Colonic mucosa (tissue), 4 donors: Measurements from ENCODE around the gene MRPS18B. TPM values are rescaled to one million over a fixed set of nuclear protein-coding genes. Genes with fewer than 3 reads are reported as not detected.

Experiments used
- DNase-seq: peaks from one replicate; pipeline ENCODE4 v3.0.0-alpha.2; 2020
- H3K27ac ChIP-seq: fragments of 200-600 bp; one replicate; pipeline ENCODE4 v1.8.0; 2021
- H3K27me3 ChIP-seq: fragments of 200-600 bp; one replicate; pipeline ENCODE4 v1.8.0; 2021
- H3K36me3 ChIP-seq: fragments of 200-600 bp; one replicate; pipeline ENCODE4 v1.8.0; 2021
- H3K4me1 ChIP-seq: fragments of 200-600 bp; one replicate; pipeline ENCODE4 v1.8.0; 2021; ENCODE audit warnings: mild to moderate bottlenecking
- H3K4me3 ChIP-seq: fragments of 200-600 bp; one replicate; pipeline ENCODE4 v1.8.0; 2021
- H3K9ac ChIP-seq, 2 donors: one replicate each; pipeline ENCODE4 v1.7.0; 2013; ENCODE audit warnings: control low read depth in 2 of 2, low read depth in 2 of 2, low read length in 2 of 2
- H3K9me3 ChIP-seq: fragments of 200-600 bp; one replicate; pipeline ENCODE4 v1.8.0; 2021
- CTCF ChIP-seq: fragments of 200-600 bp; IDR thresholded peaks from one replicate; pipeline ENCODE4 v1.8.0; 2022; ENCODE audit warnings: antibody characterized with exemption, mild to moderate bottlenecking
- intact Hi-C: fragments of 100-400 bp; cut with DNase I; formaldehyde crosslinking; loops from one replicate; pipeline ENCODE4 v1.14.1; 2022
- total RNA-seq, 2 donors: library from RNA; stranded (reverse); fragmentation: NEBNext Ultra II Directional in 1 of 2; extraction: Animal tissue kit (Norgen Biotek cat#: 25700) in 1 of 2; gene quantifications; one replicate each; pipeline ENCODE4 v1.2.1, GENCODE V29; 2021
- donor health status: healthy.
- donor health status: DM: no; HTN: no; CAD: no.
- donor health status: DM: no; HTN: no; CAD: no.

The MRPS18B gene
- 10 to 100 TPM; 63.6 to 70.3 TPM for total RNA-seq

DNA sequence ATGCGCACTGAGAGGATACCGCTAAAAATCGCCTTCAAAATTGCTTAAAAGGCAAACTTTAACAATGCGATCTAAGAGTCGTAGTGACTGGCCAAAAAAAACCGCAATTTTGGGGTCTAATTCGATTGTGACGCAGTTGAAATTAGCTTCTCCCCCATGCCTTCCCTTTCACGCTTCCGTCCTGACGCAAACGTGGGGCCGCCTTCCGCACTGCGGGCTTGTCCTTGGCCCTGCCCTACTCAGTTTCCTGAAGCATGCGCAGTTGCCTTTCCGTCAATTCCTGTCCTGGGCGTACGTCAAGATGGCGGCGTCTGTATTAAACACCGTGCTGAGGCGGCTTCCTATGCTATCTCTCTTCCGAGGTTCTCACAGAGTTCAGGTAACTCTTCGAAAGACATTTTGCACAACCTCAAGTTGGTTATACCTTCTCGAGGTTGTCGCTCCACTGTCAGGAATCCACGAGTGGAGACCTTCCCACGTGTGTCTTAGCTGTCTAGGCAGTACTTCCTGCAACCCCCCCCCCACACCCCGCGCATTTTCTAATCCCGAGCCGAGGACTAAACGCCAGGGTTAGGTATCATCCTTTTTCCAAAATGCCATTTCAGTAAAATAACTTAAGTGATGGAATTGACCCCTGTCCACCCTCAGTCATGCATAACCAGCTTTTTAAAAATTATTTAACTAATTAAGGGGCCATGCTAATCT is at the start of gene MRPS18B:
TSS of gene MRPS18B (plus strand) at position 276 of the 705 bp plus-strand sequence. CDS start at position 302, 26 bp downstream.
- no peak for TF ChIP-seq CTCF
- peak within 1 kb of the TSS; percentile 96 to 100 for H3K9ac ChIP-seq
- intact Hi-C loops = no loop called here
- H3K4me1 ChIP-seq = peaks cover 4% of the 10 kb centered on the region
- no peaks in the 10 kb centered on the region for H3K27me3 ChIP-seq
- H3K4me3 ChIP-seq = peak within 1 kb of the TSS; percentile 63
- peak; percentile 98 for DNase-seq
- peak within 1 kb of the TSS; percentile 93 for H3K27ac ChIP-seq
- no peaks in the 10 kb centered on the region for H3K9me3 ChIP-seq
- H3K36me3 ChIP-seq = peaks cover 2% of the 10 kb centered on the region

- DNase-seq = no peak
- Histone ChIP-seq H3K27me3 (no peaks in the 10 kb centered on the region), H3K36me3 (no peaks in the 10 kb centered on the region), H3K9ac (no peak overlapping the region), H3K9me3 (no peaks in the 10 kb centered on the region), H3K4me3 (no peak overlapping the region), H3K4me1 (peaks cover 21% of the 10 kb centered on the region), H3K27ac (no peak overlapping the region)
- no peak for TF ChIP-seq CTCF
- intact Hi-C loops = no loop called here
Measured at GRCh38 chr6:30568245-30568644, 49.4 kb upstream of the MRPS18B start.

DNA sequence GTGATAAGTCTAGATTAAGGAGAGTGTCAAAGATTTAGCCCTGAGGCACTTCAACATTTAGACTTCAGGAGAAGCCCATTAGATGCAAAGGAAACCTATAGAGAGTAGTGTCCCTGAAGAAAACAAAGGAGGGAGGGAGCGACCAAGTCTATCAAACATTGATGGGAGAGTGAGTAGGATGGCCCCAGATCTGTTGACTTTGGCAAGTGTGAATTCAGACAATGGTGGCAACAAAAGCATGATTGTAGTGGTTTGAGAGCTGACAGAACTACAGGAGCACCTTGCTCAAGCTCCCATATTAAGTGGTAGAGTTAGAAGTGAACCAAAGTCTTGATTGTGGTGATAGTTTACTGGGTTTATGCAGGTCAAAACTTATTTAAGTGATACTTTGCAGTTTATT is 47.4 kb upstream of the MRPS18B start:
- H3K9ac ChIP-seq = peak overlapping the region; percentile 67 to 92
- peaks cover 21% of the 10 kb centered on the region for H3K4me1 ChIP-seq

GRCh38 chr6:30570740-30571074 is 46.9 kb upstream of the MRPS18B start:
- no peak for TF ChIP-seq CTCF
- H3K4me1 ChIP-seq = peaks cover 21% of the 10 kb centered on the region
- intact Hi-C loops = no loop called here
- H3K36me3 ChIP-seq = no peaks in the 10 kb centered on the region
- no peaks in the 10 kb centered on the region for H3K9me3 ChIP-seq
- peak overlapping the region; percentile 92 for H3K27ac ChIP-seq
- peak overlapping the region; percentile 67 to 92 for H3K9ac ChIP-seq
- no peak for DNase-seq
- no peaks in the 10 kb centered on the region for H3K27me3 ChIP-seq
- peak overlapping the region; percentile 73 for H3K4me3 ChIP-seq

More for the DNA sequence above, 47.4 kb upstream of the MRPS18B start:
- no peaks in the 10 kb centered on the region for H3K9me3 ChIP-seq
- no peaks in the 10 kb centered on the region for H3K27me3 ChIP-seq
- H3K36me3 ChIP-seq = no peaks in the 10 kb centered on the region
- peak overlapping the region; percentile 73 for H3K4me3 ChIP-seq
- intact Hi-C loops = no loop called here
- TF ChIP-seq CTCF = no peak
- DNase-seq = no peak
- H3K27ac ChIP-seq = no peak overlapping the region

- intact Hi-C loops = no loop called here
- peak within 1 kb of the TSS; percentile 73 for H3K4me3 ChIP-seq
- H3K4me1 ChIP-seq = peaks cover 21% of the 10 kb centered on the region
- no peaks in the 10 kb centered on the region for H3K27me3 ChIP-seq
- H3K9me3 ChIP-seq = no peaks in the 10 kb centered on the region
- no peaks in the 10 kb centered on the region for H3K36me3 ChIP-seq
- TF ChIP-seq CTCF = no peak
- DNase-seq = peak; percentile 99
- H3K27ac ChIP-seq = peak within 1 kb of the TSS; percentile 92
- H3K9ac ChIP-seq = peak within 1 kb of the TSS; percentile 84 to 92
Measured at GRCh38 chr6:30571075-30571761, 46.4 kb upstream of the MRPS18B start, which contains the start of gene ABCF1. Gene ABCF1, plus strand, starts transcription at chr6:30571442. Its CDS starts 46 bp downstream, at chr6:30571488.
